Activated CD8-positive, alpha-beta memory T cell treated with anti-CD3 and anti-CD28 coated beads for 48 hours (primary cell): ENCODE data around the gene KIF4B.
"Not testable (repeated sequence)": the region's sequence is repeated elsewhere in the genome, so short reads cannot be mapped to it uniquely, and the experiment has no call there.

Experiments used
- DNase-seq, 3 experiments: peaks; one replicate each; pipeline ENCODE4 v3.0.0-alpha.2; 2020; ENCODE audit warnings: low read depth in 2 of 3, low spot score in 2 of 3

The KIF4B gene, protein sequence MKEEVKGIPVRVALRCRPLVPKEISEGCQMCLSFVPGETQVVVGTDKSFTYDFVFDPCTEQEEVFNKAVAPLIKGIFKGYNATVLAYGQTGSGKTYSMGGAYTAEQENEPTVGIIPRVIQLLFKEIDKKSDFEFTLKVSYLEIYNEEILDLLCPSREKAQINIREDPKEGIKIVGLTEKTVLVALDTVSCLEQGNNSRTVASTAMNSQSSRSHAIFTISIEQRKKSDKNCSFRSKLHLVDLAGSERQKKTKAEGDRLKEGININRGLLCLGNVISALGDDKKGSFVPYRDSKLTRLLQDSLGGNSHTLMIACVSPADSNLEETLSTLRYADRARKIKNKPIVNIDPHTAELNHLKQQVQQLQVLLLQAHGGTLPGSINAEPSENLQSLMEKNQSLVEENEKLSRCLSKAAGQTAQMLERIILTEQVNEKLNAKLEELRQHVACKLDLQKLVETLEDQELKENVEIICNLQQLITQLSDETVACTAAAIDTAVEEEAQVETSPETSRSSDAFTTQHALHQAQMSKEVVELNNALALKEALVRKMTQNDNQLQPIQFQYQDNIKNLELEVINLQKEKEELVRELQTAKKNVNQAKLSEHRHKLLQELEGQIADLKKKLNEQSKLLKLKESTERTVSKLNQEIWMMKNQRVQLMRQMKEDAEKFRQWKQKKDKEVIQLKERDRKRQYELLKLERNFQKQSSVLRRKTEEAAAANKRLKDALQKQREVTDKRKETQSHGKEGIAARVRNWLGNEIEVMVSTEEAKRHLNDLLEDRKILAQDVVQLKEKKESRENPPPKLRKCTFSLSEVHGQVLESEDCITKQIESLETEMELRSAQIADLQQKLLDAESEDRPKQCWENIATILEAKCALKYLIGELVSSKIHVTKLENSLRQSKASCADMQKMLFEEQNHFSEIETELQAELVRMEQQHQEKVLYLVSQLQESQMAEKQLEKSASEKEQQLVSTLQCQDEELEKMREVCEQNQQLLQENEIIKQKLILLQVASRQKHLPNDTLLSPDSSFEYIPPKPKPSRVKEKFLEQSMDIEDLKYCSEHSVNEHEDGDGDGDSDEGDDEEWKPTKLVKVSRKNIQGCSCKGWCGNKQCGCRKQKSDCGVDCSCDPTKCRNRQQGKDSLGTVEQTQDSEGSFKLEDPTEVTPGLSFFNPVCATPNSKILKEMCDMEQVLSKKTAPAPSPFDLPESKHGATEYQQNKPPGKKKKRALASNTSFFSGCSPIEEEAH

GRCh38 chr5:155013526-155013925 is at the start of gene KIF4B:
Gene KIF4B (plus strand): TSS chr5:155013755. CDS start chr5:155013860, 105 bp downstream.
- no peak for DNase-seq

DNA sequence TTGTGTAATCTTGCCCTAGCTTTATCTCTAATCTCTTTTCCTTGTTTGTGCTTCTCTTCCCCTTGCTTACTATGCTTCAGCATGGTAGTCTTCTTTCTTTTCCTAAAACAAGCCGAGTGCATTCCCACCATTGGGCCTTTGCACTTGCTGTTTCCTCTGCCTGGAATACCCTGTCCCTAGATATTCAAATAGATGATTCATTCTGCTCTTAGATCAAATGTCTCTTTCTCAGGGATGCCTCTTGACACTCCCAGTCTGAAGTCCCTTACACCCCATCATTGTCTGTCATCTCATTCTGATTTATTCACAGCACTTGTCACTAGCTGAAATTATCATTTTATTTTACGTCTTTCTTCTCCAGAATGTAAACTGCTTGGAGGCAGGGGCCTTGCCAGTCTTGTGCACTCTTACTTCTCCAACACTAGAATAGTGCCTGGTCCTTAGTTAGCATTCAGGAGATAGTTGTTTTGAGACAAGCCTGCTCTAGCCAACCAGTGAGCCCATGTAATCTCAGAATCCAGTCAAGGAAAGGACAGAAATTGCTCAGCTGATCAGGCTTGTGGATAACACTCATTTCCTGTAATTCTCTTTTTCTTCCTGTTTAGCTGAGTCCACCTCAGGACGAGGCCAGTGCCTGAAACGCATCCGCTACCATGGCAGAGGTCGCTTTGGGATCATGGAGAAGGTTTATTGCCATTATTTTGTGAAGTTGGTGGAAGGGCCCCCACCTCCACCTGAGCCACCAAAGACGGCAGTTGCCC is 47.3 kb upstream of the KIF4B start:
- DNase-seq = no peak

- DNase-seq = no peak
These were observed 46.7 kb upstream of the KIF4B start for GRCh38 chr5:154966874-154967273.

DNA sequence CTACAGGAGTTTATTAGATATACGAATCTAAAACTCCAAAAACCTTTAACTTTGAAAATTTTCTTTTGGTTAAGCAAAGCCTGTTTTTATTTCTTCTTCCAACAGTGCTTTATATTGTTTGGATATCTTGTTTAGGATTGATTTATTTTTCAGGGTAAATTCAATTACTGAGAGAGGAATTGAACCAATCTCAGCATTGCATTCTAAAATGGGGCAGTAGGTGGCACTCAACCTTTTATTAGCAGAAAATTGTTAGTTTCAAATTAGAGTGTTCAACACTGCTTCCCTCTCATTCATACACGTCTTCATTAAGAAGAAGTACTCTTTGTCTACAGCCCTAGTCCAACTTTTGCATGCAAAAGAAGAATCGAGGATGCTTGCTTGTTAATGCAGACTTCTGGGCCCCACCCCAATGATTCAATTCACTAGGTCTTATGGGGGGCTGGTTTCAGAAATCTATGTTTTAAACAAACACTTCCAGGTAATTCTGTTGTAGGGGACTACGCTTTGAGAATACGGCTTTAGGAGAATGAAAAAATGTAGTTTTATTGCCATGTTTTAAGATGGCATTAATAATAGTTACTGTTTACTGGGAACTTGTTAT is 46.0 kb upstream of the KIF4B start:
- DNase-seq = no peak

DNA sequence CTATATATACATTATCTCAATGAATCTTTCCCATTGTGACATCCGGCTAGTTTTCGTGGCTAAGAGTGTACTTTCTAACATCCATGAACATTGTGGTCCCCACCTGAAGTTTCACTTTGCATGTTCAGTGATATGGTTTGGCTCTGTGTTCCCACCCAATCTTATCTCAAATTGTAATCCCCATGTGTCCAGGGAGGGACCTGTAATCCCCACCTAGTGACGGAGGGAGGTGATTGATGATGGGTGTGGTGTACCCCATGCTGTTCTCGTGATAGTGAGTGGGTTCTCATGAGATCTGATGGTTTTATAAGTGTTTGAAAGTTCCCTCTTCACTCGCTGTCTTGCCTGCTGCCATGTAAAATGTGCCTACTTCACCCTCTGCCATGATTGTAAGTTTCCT is 44.6 kb upstream of the KIF4B start:
- no peak for DNase-seq

DNA sequence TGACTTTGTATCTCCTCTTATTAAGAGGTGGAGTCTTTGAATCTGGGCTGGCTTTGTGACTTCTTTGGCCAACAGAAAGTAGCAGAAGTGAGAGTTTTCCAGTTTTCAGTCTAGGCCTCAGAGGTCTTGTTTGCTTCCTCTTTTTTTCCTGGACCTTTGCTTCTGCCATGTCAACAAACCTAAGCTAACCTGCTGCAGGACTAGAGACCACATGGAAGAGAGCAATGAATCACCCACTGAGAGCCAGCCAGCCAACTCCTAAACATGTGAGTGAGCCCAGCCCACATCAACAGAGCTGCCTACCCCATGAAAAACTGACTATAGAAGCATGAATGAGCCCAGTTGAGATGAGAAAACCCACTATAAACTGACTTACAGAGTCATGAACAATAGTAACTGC is 42.8 kb upstream of the KIF4B start:
- DNase-seq = no peak

- DNase-seq = no peak
These were observed 42.1 kb upstream of the KIF4B start for GRCh38 chr5:154971501-154971900.

DNA sequence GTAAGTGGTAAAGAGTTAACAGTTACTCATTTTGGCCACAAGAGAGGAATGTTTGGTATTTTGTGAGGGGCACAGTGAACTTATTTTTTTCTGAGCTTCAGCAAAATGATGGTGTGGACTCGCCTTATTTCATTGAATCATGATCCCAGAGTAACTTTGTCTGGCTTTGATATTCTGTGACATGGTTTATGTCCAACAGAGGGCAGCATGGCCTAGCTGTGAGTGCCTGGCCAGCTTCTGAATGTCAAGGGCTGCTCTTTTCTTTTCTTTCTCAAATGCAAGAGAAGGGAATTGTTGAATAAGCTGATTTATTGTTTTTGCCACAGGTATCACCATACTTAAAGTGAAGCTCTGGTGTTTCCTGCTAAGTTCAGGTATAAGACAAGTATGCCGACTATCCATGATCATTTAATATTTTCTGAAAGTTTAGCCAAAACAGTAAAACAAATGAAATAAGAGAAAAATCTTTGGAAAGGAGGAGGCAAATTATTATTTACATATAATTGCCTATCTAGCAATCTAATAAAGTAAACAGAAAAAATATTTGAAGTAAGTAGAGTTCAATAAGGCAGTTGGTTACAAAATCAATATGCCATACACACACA is 41.0 kb upstream of the KIF4B start:
- DNase-seq = no peak

DNA sequence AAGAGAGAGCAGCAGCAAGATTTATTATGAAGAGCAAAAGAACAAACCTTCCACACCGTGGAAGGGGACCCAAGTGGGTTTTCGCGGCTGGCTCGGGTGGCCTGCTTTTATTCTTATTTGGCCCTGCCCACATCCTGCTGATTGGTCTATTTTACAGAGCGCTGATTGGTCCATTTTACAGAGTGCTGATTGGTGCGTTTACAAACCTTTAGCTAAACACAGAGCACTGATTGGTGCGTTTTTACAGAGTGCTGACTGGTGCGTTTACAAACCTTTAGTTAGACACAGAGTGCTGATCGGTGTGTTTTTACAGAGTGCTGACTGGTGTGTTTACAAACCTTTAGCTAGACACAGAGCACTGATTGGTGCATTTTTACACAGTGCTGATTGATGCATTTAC is 37.5 kb upstream of the KIF4B start:
- DNase-seq = not testable (repeated sequence)

- no peak for DNase-seq
These were observed 36.1 kb upstream of the KIF4B start for GRCh38 chr5:154977409-154977808.

GRCh38 chr5:154978294-154978693 is 35.3 kb upstream of the KIF4B start:
- not testable (repeated sequence) for DNase-seq

- no peak for DNase-seq
These were observed 28.5 kb upstream of the KIF4B start for GRCh38 chr5:154984946-154985516.

GRCh38 chr5:154986151-154986550 is 27.4 kb upstream of the KIF4B start:
- DNase-seq = no peak

- DNase-seq = no peak
These were observed 23.9 kb upstream of the KIF4B start for GRCh38 chr5:154989626-154990025.

DNA sequence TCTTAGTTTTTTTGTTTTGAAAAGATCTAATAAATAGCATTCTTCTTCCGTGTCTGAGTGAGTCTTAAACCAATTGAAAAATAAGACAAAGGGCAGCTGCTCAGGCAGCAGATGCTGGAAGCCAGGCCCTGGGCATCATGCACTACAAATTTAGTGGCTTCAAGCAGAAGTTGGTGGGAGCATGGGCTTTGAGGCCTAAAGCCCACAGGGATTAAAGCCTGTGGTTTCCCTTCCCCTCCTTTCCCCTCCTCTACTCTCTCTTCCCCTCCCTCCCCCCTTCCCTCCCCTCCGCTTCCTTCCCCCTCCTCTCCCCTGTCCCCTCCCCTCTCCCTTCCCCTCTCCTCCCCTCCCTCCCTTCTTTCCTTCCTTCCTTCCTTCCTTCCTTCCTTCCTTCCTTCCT is 20.1 kb upstream of the KIF4B start:
- no peak for DNase-seq

DNA sequence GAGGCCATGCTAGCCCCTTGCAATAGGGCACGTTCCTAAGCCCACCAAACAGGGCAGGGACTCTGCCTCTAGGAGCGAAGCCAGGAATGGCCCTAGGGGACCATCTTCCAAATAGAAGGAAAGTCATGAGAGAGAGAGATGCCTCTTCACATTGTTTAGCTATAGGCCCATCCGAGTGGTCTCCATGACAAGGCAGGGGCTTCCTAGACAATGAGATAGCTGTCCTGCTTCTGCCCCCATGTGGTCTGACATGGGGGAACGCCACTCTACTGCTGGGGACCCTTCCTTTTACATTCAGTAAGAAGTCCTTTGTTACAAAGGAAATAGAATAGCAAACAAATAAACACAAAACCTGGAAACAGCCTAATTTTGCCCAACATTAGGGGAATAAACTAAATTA is 17.9 kb upstream of the KIF4B start:
- no peak for DNase-seq

GRCh38 chr5:154997746-154998145 is 15.8 kb upstream of the KIF4B start:
- DNase-seq = no peak

- no peak for DNase-seq
These were observed 13.7 kb upstream of the KIF4B start for GRCh38 chr5:154999865-155000264.

DNA sequence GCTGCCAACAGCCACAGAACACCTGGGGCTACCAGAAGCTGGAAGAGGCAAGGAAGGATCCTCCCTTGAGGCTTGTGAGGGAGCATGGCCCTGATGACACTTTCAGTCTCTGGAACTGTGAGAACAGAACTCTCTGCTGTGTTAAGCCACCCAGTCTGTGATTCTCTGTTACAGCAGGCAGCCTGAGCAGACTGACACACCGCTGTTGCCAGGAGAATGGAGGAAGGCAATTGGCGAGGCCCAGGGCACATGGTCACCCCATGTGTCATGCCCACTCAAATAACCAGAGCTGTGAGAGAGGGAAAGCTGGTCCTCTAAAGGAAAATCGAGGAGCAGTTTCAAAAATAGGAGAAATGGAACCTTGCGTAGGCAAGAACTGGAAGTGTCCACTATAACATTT is 12.0 kb upstream of the KIF4B start:
- no peak for DNase-seq

GRCh38 chr5:155002722-155003121 is 10.8 kb upstream of the KIF4B start:
- DNase-seq = not testable (repeated sequence)
